HUDEP-2 (cell line): ENCODE data around the gene ATP5ME.
A peak's percentile ranks its signal among the peaks of the same experiment; 100 is the strongest.

ENCODE experiments used
- DNase-seq, 76 experiments: peaks; one replicate each; lab custom pipeline; 2025; ENCODE audit not compliant: unreplicated experiment in 76 of 76; lab: John Stamatoyannopoulos, UW

ATP5ME gene

DNA sequence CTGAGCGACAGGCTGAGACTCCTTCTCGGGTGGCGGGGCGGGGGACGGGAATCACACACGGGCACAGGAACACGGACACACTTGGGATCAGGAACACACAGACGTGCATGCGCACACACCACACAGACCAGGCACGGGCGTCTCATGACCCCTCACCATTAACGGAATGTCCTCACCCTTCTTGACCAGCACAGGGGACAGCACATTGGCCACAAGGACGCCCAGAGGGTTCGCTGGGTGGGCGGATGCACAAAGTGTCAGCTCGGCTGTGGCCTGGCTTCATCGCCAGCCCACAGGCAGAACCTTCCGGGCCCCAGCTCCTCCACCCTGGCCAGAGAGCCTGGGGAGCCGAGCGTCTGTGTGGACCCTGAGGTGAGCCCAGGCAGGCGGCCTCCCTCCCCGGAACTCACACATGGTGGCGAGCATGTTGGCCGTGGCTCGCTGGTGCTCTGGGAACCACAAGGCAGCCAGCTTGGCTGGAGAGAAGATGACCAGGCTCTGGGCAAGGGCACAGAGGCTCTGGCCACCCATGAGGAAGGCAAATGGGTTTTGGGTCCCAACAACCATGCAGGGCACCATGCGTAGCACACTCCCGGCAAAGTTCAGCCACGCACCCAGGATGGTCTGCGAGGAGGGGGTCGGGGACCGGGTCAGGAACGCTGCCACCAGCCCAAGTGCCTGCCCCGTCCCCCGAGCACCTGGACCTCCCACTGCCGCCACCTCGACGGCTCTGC is 11.8 kb upstream of the ATP5ME start:
- no peak for DNase-seq

DNA sequence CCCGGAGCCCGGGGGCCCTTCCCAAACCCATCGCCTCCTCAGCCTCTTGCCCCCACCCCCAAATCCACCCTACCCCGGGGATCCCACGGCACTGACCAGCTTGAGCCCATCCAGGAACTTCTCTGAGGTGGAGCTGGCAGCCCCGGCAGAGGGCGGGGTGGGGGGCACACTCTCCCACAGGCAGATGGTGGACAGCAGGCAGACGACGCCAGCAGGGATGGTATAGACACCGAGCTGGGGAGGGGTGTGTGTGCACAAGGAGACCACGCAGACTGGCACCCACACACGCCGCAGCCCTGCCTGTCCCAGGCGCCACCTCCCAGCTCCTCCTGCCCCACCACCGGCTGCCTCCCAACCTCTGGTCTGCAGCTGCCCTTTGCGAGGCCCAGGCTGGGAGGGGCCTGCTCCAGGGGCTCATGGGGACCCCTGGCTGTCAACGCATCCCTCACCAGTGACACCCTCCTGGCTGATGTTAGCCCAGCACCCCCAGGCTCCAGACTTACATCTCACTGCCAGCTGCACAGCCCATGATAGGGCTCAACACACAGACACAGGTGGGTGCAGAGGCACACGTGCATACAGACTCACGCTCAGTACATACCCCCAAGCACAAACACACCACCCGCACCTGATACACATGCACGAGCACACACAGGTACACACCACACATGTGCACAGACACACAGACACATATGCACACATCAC is 10.7 kb upstream of the ATP5ME start:
- DNase-seq, result no peak

DNA sequence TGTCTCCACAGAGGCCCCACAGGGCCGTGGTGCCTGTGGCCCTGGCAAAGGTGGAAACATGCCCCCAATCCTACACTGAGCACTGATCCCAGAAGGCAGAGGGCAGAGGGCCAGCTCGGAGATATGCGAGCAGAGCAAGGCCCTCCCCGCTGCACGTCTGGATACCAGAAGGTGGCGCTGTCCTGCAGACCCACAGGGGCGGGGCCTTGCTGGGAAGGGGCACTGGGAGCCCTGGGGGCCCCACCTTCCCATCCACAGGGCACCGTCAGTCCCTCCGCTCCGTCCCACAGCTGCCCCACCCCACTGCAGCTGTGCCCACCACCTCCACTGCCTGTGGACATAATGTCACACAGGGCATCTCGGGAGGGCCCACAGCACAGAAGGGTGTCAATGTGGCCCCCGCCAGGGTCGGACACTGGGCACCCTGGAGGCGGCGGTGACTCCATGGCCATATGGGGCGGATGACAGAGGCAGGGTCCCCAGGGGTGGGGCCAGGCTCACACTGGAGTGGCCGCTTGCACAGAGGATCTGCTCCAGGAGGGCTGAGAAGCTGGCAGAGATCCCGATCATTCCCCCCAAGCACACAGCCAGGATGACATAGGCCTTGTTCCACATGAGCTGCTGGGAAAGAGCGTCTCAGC is 10.0 kb upstream of the ATP5ME start:
- DNase-seq, result peak in 65 of 76 experiments; percentile 6 to 76 (median 48)

DNA sequence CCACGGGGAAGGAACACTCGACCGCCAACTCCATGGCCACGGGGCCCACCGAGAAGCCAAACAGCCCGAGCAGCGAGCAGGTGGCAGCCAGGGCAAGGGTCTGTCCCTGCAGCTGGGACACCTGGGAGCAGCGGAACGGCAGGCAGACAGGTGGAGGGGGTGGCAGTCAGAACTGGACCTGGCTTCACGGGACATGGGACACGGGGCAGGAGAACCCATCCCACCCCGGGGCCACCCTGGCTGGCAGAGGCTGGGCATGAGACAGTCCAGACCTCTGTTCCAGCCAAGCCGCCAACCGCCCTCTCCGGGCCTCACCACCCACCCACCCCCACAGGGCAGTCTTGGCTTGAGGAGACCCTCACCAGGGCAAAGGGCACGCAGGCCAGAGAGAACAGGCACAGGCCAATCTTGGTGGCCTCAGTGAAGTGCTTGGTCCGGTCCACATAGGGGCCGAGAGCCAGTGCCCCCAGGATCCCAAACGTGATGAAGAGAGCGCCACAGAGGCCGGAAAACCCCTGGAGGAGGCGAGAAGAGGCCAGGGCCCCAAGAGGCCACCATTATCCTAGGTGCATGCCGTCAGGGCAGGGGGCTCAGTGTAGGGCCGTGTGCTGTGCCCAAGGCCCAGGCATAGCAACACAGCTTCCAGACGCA is 9.3 kb upstream of the ATP5ME start:
- DNase-seq, result no peak

DNA sequence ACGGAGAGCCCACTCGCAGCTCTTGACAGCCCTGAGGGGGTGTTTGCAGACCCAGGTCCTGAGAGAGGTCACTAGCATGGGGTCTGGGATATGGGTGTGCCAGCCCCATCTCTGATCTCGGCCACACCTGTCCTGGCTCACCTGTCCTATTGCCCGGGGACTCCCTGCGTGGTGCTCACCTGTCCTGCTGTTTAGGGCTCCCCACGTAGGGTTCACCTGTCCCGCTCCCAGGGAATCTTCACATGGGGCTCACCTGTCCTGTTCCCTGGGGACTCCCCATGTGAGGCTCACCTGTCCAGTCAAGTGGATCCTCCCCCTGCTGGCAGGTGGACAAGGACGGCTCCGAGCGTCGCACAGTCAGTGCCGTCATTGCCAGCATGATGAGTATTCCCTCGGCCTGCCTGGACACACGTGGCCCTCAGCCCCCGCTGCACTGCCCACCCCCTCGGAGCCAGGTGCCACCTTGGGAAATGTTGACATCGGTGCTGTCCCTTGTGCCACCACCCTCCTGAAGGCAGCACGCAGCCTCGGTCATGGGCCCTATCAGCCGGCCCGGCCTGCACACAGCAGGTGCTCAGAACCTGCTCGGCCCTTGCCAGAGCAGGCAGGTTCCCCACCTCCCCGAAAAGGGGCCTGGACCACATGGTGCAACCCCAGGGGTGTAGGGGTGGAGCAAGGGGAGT is 8.6 kb upstream of the ATP5ME start:
- DNase-seq, result no peak

DNA sequence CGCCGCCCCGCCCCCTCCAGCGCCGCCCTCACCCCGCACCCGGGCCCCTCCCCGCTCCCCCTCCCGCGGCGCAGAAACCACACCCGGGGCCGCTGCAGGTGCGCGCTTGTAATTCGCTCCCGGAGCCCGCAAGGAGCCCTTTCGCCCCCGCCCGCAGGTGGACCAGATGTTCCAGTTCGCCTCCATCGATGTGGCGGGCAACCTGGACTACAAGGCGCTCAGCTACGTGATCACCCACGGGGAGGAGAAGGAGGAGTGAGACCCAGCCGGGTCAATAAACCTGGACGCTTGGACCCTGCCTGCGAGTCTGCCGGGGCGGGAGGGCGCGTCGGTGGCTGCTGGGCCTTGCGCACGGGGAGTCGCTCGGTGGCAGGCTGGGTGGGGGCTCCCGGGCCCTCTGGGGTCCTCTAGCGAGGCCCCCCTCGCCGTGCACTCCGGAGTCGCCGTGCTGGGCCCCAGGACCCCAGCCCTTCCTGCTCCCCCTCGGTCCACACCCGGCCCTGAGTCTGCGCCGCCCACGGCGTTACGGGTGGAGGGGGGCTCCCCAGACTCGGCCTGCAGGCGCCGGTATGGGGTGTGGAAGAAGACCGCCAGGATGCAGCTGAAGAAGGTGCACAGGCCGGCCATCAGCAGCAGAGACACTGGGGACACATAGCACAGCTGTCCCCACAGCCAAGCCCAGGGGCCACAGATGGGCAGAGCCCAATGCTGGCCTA is 7.8 kb upstream of the ATP5ME start:
- no peak for DNase-seq

DNA sequence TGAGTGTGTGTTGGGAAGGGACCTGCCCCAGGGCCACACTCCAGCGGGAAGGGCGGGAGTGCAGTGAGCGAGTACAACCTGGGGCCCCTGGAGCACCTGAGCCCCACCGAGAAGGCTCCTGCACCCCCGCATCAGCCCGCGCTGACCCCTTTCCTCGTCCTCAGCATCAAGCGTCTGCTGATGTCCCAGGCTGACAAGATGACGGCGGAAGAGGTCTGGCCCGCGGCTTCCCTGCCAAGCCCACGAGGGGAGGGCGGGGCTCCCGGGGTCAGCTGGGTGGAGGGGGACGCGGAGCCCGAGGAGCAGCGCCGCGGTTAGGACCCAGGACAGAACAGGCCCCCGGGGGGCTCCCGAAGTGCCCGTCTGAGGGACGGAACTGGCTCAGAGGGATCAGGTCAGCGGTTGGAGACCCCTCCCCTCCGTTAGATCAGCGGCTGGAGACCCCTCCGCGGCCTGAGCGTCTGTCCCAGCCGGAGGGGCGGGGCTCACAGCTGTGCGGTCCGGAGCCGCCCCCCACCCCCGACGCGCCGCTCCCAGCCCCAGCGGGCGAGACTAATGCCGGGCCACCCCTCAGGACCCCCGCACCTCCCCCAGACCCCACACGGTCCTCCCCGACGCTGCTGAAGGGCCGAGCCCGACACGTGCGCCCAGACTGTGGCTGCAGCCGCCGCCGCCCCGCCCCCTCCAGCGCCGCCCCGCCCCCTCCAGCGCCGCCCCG is 7.0 kb upstream of the ATP5ME start:
- DNase-seq, result peak in 59 of 76 experiments; percentile 1 to 71 (median 37)

DNA sequence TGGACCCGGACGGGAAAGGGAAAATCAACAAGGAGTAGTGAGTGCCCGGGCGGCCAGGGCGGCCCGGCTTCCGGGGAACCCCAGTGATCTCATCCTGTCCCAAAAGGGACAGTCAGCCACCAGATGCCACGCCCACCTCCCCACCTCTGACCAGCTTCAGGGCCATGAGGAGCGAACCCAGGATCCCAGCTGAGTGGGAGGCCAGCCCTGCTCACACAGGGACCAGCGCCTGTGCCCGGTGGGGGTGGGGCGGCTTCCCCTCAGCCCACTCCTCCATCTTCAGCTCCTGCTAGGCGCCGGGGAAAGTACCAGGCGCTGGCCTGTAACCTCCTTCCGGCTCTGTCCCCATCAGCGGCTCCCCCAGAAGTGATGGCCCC is 6.5 kb upstream of the ATP5ME start:
- no peak for DNase-seq

DNA sequence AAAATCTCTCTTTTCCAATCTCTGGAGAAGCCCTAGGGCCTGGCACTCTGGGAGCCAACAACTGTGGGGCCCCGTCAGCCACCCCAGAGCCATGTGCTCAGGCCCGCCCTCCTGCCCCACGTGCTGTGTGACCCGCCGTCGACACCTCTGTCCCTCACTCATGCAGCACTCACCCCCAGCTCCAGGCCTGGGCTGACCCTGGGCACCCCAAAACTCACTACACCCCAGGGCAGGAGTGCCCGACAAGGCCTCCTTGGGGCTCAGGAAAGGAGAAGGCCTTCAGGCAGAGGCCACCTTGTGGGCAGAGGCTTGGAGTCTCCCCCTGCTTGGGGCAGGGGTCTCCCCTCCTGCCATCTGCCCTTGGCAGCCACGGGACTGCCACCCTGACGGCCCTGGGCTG is 6.0 kb upstream of the ATP5ME start:
- DNase-seq, result no peak

DNA sequence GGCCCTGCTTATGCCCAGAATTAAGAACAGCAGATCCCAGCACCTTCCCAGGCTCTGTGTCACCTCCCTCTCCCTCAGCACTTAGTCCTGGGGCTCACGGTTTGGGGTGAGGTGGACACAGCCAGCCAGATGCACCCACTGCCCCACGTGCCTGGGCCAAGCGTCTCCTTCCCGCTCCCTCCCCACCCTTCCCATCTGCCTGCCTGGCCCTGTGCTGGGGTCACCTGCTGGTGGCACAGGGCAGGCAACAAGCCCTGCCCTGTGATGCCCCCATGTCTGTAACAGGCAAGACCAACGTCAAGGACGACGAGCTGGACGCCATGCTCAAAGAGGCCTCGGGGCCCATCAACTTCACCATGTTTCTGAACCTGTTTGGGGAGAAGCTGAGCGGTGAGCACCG is 5.6 kb upstream of the ATP5ME start:
- no peak for DNase-seq

DNA sequence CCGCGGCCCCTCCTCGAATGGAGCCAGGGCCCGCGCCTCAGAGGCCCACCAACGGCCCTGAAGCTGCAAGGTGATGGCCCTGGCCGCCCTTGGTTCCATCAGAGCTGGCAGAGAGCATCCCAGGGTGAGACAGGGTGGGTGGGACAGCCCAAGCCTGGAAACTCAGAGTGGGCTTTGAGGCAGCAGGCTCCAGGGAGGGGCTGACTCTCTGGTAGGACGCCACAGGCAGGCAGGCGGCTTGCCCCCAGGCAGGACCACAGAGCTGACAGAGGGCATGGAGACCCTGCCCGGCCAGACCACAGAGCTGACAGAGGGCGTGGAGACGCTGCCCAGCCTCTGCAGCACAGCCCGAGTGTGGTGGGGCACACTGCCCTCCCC is 5.0 kb upstream of the ATP5ME start:
- DNase-seq, result no peak

DNA sequence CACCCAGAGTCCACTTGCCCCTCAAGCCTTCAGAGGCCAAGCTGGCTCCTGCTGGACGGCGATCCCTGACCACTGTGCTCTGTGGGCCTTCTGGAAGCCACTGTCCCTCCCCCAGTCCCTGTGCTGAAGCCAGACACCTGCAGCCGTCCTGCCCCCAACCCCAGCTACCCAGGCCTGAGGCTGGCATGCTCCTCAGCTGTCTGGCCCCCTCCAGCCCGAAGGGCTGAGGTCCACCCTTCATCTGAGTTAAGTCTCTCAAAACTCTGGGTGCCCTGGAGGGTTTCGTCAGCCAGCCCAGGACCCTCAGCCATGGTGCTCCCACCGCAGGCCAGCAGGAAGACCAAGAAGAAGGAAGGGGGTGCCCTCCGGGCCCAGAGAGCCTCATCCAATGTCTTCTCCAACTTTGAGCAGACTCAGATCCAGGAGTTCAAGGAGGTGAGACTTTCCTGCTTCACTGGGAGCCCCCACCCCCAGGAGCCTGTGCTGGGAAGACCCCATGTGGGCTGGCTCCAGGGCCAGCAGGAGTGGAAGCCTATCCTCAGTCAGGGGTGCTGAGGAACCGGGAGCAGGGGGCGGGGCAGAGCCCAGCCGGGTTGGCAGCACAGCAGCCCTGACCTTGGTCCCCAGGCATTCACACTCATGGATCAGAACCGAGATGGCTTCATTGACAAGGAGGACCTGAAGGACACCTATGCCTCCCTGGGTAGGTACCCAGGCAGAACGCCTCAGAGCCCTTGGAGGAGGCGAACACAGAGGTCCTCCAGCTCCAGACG is 4.4 kb upstream of the ATP5ME start:
- no peak for DNase-seq

DNA sequence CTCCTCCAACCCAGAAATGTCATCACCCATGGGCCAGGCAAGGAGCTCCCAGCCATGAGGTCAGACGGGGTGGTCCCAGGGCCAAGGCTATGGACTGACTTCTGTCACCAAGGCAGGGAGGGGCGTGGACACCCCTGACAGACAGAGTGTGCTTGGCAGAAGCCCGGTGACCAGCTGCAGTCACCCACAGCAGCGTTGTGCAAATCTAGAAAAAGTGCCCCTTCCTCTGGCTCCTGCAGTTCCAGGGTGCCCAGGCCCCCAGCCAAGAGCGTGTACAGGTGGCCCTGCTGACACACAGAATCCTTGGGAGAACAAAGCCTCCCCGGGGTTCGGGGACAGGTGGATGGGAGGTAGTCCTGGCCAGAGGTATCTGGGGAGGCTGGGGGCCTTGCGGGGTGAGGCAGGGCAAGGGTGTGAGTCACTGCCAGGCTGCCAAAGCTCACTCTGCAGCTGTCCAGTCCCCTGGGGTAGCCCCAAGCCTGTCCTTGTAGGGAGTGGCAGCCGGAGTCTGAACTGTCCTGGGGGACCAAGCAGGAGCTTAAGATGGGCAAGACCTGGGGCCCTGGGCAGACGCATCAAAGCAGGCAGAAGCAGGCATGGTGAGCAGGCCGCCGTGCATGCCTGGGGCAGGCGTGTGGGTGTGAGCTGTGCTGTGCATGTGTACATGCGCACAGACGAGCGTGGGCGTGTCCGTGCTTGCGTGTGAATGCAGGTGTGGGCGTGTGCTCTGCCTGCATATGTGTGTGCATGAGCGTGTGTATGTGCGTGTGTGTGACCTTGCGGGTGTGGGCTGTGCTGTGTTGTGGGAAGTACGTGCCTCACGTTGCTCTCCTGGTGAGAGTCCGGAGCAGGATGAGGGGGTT is 3.6 kb upstream of the ATP5ME start:
- DNase-seq, result no peak

DNA sequence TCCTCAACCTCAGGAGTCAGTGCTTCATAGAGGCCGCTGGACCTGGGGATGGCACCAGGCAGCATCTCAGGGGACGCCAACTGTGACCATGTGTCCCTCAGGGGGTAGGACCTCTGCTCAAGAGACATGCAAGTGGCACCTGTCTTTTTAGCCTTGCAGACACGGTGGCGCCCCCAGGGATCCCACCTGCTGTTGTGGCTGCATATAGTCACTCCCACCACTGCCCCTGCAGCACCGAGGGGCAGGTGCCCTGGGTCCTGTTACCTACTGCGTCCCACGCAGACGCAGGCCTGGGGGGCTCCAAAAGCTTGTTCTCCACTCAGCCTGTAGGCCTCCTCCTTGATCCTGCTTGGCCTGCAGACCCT is 2.8 kb upstream of the ATP5ME start:
- DNase-seq, result no peak

DNA sequence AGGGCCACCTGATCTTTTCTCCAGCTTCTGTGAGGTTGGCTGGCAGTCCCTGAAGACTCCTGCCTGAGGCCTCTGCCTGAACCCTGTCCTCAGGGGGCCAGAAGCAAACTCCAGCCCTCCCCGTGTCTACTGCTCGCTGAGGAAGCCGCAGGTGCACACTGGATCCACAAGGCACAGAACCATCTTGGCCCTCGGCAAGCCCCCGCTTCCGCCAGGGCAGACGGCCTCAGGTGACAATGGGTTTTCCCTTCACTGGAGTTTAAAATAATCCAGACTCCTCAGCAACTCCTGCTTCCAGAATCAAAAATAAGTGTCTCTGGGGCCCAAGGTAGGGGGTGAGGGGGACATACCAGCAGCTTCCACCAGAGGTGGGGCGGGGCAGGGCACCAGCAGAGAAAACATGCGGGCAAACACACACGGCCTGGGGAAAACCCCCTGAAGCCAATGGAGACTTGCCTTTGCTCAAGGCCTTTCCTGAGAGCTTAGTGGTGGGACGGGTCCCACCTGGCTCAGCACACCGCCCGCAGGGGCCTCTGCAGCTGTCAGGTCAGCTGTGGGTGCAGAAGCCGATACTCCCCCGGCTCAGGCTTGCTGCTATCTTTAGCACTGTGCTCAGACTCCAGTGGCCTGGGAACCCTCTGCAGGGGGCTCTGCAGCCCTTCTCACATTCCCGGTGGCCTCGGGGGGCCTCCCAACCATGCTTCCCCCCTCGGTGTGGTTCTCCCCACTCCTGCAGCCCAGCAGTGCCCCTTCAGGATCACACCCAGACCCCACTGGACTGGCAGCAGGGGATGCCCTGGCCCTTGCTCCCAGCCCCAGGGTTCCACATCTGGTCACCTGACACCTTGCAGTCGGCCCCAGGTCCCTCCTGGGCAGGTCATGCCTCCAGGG is 2.1 kb upstream of the ATP5ME start:
- no peak for DNase-seq

DNA sequence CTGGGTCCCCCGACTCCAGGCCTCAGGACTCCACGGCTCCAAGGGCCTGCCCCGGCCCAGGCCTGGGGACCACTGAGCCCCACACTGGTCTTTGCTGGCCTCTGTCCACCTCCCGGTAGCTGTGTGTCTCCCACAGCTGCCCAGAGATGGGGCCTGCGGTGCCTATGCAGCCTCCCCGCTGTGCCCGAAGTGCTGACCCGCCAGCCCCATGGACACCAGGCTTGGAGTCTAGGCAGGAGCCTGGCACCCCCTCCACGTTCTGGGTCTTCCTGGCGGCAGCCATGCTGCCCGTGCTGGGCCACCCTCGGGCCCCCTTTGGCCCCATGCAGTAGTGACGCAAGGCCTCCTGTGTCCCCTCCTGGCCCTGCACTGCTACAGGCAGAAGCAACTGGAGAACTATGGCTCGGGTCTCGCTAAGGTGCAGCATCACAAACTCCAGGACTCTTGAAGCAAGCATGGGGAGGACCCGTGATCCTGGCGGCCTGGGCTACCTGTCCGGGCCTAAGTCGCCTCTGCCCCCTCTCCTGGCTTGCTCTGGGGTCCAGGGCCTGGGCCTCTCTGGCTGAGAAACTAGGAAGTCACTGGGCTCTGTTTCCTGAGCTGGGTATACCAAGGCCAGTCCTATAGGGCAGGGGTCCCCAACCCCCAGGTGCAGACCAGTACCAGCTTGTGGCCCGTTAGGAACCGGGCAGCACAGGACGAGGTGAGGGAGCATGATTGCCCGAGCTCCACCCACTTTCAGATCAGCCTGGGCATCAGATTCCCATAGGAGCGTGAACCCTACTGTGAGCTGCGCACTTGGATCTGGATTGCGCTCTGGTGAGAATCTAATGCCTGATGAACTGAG is 1.2 kb upstream of the ATP5ME start:
- peak in 2 of 76 experiments; percentile 12 to 21 for DNase-seq
